ENCODE results near the gene DDIT3.
A peak's percentile ranks its signal among the peaks of the same experiment; 100 is the strongest.

DDIT3 gene

GRCh38 chr12:57476993-57477709 lies 43.2 kb downstream of the DDIT3 start:
- peaks cover 98% of the 10 kb centered on the region for H3K27me3 ChIP-seq
- no peak for TF ChIP-seq CTCF (IDR thresholded peaks at IDR 0.05; ENCODE audit: low read depth, low read length)
- no peak overlapping the region for H3K4me3 ChIP-seq (ENCODE audit: low read depth, low read length)
- H3K4me1 ChIP-seq, result no peaks in the 10 kb centered on the region
- H3K9me3 ChIP-seq, result no peaks in the 10 kb centered on the region; the same call in 1 of the 2 replicates
- H3K36me3 ChIP-seq, result no peaks in the 10 kb centered on the region
- DNase-seq, result no peak

GRCh38 chr12:57476162-57476992 lies 43.9 kb downstream of the DDIT3 start:
- TF ChIP-seq CTCF (IDR thresholded peaks at IDR 0.05; ENCODE audit: low read depth, low read length), result no peak
- no peaks in the 10 kb centered on the region for H3K9me3 ChIP-seq
- no peaks in the 10 kb centered on the region for H3K36me3 ChIP-seq
- DNase-seq, result no peak
- peaks cover 97% of the 10 kb centered on the region for H3K27me3 ChIP-seq
- no peak overlapping the region for H3K4me3 ChIP-seq (ENCODE audit: low read depth, low read length)
- no peaks in the 10 kb centered on the region for H3K4me1 ChIP-seq

GRCh38 chr12:57475271-57476161 lies 44.8 kb downstream of the DDIT3 start:
- Histone ChIP-seq H3K36me3 (no peaks in the 10 kb centered on the region), H3K27me3 (peaks cover 97% of the 10 kb centered on the region), H3K4me3 (ENCODE audit: low read depth, low read length) (0 out of 2 replicates have a peak overlapping the region, but pooled peaks have one; percentile 12), H3K4me1 (no peaks in the 10 kb centered on the region), H3K9me3 (no peaks in the 10 kb centered on the region)
- DNase-seq, result peak; percentile 34
- TF ChIP-seq CTCF (IDR thresholded peaks at IDR 0.05; ENCODE audit: low read depth, low read length), result no peak

GRCh38 chr12:57474862-57475261 lies 45.5 kb downstream of the DDIT3 start:
- peaks cover 97% of the 10 kb centered on the region for H3K27me3 ChIP-seq
- H3K36me3 ChIP-seq, result no peaks in the 10 kb centered on the region
- DNase-seq, result no peak
- no peak for TF ChIP-seq CTCF (IDR thresholded peaks at IDR 0.05; ENCODE audit: low read depth, low read length)
- H3K4me3 ChIP-seq (ENCODE audit: low read depth, low read length), result no peak overlapping the region
- no peaks in the 10 kb centered on the region for H3K4me1 ChIP-seq
- H3K9me3 ChIP-seq, result no peaks in the 10 kb centered on the region

GRCh38 chr12:57474430-57474829 lies 45.9 kb downstream of the DDIT3 start:
- Histone ChIP-seq H3K4me3 (ENCODE audit: low read depth, low read length) (no peak overlapping the region), H3K27me3 (peaks cover 97% of the 10 kb centered on the region), H3K4me1 (no peaks in the 10 kb centered on the region), H3K9me3 (no peaks in the 10 kb centered on the region), H3K36me3 (no peaks in the 10 kb centered on the region)
- no peak for DNase-seq
- no peak for TF ChIP-seq CTCF (IDR thresholded peaks at IDR 0.05; ENCODE audit: low read depth, low read length)

Data from BE2C (cell line).